PC-3 (cell line): ENCODE results near the gene VTCN1.

ENCODE experiments used
- CTCF ChIP-seq: fragments of 300-600 bp; sonication (generic); conservative IDR thresholded peaks from 2 replicates; pipeline ENCODE4 v1.5.1; 2017; ENCODE audit warnings: antibody characterized with exemption, low read depth, mild to moderate bottlenecking, low read length
- EZH2 ChIP-seq: fragments of 300-600 bp; sonication (generic); IDR thresholded peaks from one replicate; pipeline ENCODE4 v1.6.1; 2017; ENCODE audit warnings: antibody characterized with exemption, mild to moderate bottlenecking, low read length; ENCODE audit not compliant: unreplicated experiment
- EZH2phosphoT487 ChIP-seq: fragments of 300-600 bp; sonication (generic); IDR thresholded peaks from 2 replicates; pipeline ENCODE4 v1.6.1; 2018; ENCODE audit warnings: mild to moderate bottlenecking, antibody characterized with exemption, low read length, borderline replicate concordance

- TF ChIP-seq EZH2, result no peak
- no peak for TF ChIP-seq CTCF
- TF ChIP-seq EZH2phosphoT487, result no peak
Observed at GRCh38 chr1:117239467-117239866, 28.7 kb upstream of the VTCN1 start.
